Uterus (tissue), 2 donors: ENCODE data around the gene OPN1LW.
"Not testable (repeated sequence)": the region's sequence is repeated elsewhere in the genome, so short reads cannot be mapped to it uniquely, and the experiment has no call there.

ENCODE experiments used
- CTCF ChIP-seq, 4 experiments: fragments of 200-600 bp in 2 of 4; fragments of 450-650 bp in 2 of 4; sonication (generic) in 2 of 4; IDR thresholded peaks; one replicate each; pipeline ENCODE4 v1.5.1; 2016 to 2019; ENCODE audit warnings: antibody characterized with exemption in 4 of 4, mild to moderate bottlenecking in 2 of 4, moderate library complexity in 1 of 4
- POLR2A ChIP-seq, 2 donors: fragments of 450-650 bp; IDR thresholded peaks; one replicate each; pipeline ENCODE4 v1.6.1; 2016; ENCODE audit warnings: antibody characterized with exemption in 2 of 2, mild to moderate bottlenecking in 1 of 2, moderate library complexity in 1 of 2

- TF ChIP-seq POLR2A, CTCF (IDR thresholded peaks at IDR 0.05): not testable (repeated sequence)
Measured at GRCh38 chrX:154182296-154182695, 38.3 kb downstream of the OPN1LW start, which contains the start of gene OPN1MW.
